Limb (tissue), 2 donors: ENCODE data around the gene FCGBP.
"Not testable (repeated sequence)": the region's sequence is repeated elsewhere in the genome, so short reads cannot be mapped to it uniquely, and the experiment has no call there.

Experiments used
- DNase-seq, 2 donors: peaks; one replicate each; pipeline ENCODE4 v3.0.0-alpha.2; 2016; ENCODE audit errors: extremely low spot score in 2 of 2

The FCGBP gene

GRCh38 chr19:39890755-39891551 lies 43.5 kb downstream of the FCGBP start:
- no peak for DNase-seq

GRCh38 chr19:39889872-39890754 lies 44.3 kb downstream of the FCGBP start:
- DNase-seq = not testable (repeated sequence)

- not testable (repeated sequence) for DNase-seq
These were observed 46.9 kb downstream of the FCGBP start for GRCh38 chr19:39887456-39887951.

- not testable (repeated sequence) for DNase-seq
These were observed 48.4 kb downstream of the FCGBP start for GRCh38 chr19:39885821-39886554.

GRCh38 chr19:39884721-39885120 lies 49.7 kb downstream of the FCGBP start:
- DNase-seq = not testable (repeated sequence)
